G401 (cell line): ENCODE measurements around the gene AP4B1. TPM values are rescaled to one million over a fixed set of nuclear protein-coding genes. Genes with fewer than 3 reads are reported as not detected.
"Not testable (repeated sequence)": the region's sequence is repeated elsewhere in the genome, so short reads cannot be mapped to it uniquely, and the experiment has no call there.

Experiments used
- DNase-seq: peaks from one replicate; pipeline ENCODE4 v3.0.0-alpha.2; 2015; ENCODE audit warnings: low spot score
- in situ Hi-C: cut with HindIII; loops from 2 replicates; pipeline ENCODE4 v1.10.0; 2016; ENCODE audit warnings: low sequenced_read_pairs, mixed read lengths
- total RNA-seq: library from RNA; depleted of rRNA; stranded (reverse); fragments of >200 nt; shearing (Covaris generic); gene quantifications from 2 replicates; pipeline ENCODE4 v1.2.3, GENCODE V29; 2014; rRNA removed

The AP4B1 gene
- total RNA-seq, 1 experiment from 2014 or later = 5.6 TPM

- DNase-seq = no peak
- in situ Hi-C loops = no loop called here
These were observed 36.1 kb downstream of the AP4B1 start for GRCh38 chr1:113868387-113869083.

- in situ Hi-C loops = no loop called here
- DNase-seq = no peak
These were observed 43.0 kb downstream of the AP4B1 start for GRCh38 chr1:113861641-113862040.

GRCh38 chr1:113860891-113861290, 43.7 kb downstream of the AP4B1 start:
- in situ Hi-C loops = no loop called here

GRCh38 chr1:113859478-113860175, 45.0 kb downstream of the AP4B1 start:
- no peak for DNase-seq
- in situ Hi-C loops = no loop called here

More at GRCh38 chr1:113860891-113861290, 43.7 kb downstream of the AP4B1 start:
- no peak for DNase-seq

- in situ Hi-C loops = no loop called here
- no peak for DNase-seq
These were observed 45.6 kb downstream of the AP4B1 start for GRCh38 chr1:113858982-113859381.

- DNase-seq = no peak
- in situ Hi-C loops = no loop called here
These were observed 46.2 kb downstream of the AP4B1 start for GRCh38 chr1:113858418-113858817.

GRCh38 chr1:113857776-113858175, 46.8 kb downstream of the AP4B1 start:
- DNase-seq = no peak
- in situ Hi-C loops = no loop called here

GRCh38 chr1:113856401-113856790, 48.2 kb downstream of the AP4B1 start:
- in situ Hi-C loops = no loop called here
- no peak for DNase-seq

GRCh38 chr1:113855630-113856400, 48.8 kb downstream of the AP4B1 start:
- DNase-seq = no peak
- in situ Hi-C loops = no loop called here

GRCh38 chr1:113854234-113854633, 50.4 kb downstream of the AP4B1 start:
- DNase-seq = no peak
- in situ Hi-C loops = no loop called here

GRCh38 chr1:113852694-113853093, 51.9 kb downstream of the AP4B1 start:
- DNase-seq, in situ Hi-C loops: not testable (repeated sequence)

GRCh38 chr1:113850127-113850796, 54.3 kb downstream of the AP4B1 start:
- in situ Hi-C loops = no loop called here
- no peak for DNase-seq

- in situ Hi-C loops = no loop called here
- no peak for DNase-seq
These were observed 55.5 kb downstream of the AP4B1 start for GRCh38 chr1:113849072-113849471.

- DNase-seq = no peak
- in situ Hi-C loops = no loop called here
These were observed 58.1 kb downstream of the AP4B1 start for GRCh38 chr1:113846391-113847035.

Other genes starting within 250 kb of the AP4B1 start
- gene PHTF1, start 145.3 kb downstream of the AP4B1 start, total RNA-seq = 15.5 and 27.1 TPM in 2 replicates
- 7.4 and 13.6 TPM in 2 replicates for gene RSBN1, start 92.3 kb downstream of the AP4B1 start, total RNA-seq
- gene PTPN22, start 33.1 kb downstream of the AP4B1 start, total RNA-seq = not detected in 2 replicates
- gene BCL2L15, start 17.2 kb downstream of the AP4B1 start, total RNA-seq = 0.64 TPM in 1 of 2 replicates, not detected in the other
- gene DCLRE1B, start 527 bp upstream of the AP4B1 start, total RNA-seq = 12.3 and 13.1 TPM in 2 replicates
- 11.3 and 13.1 TPM in 2 replicates for gene HIPK1, start 24.5 kb upstream of the AP4B1 start, total RNA-seq
- 0.31 and 0.49 TPM in 2 replicates for gene OLFML3, start 74.7 kb upstream of the AP4B1 start, total RNA-seq
- not detected in 2 replicates for gene SYT6, start 249.1 kb upstream of the AP4B1 start, total RNA-seq